ENCODE data around the gene OR14K1.

GRCh38 chr1:247748041-247748440, 9.6 kb downstream of the OR14K1 start, which contains the start of gene OR14A2:
- no peak for TF ChIP-seq AFF4 (CRISPR knock-in tag; IDR thresholded peaks at IDR 0.05)
- TF ChIP-seq USF2 (CRISPR knock-in tag; IDR thresholded peaks at IDR 0.05), result no peak
- no peak for TF ChIP-seq CTCF (IDR thresholded peaks at IDR 0.05 in 2 of 3, conservative IDR thresholded peaks at IDR 0.05 in 1 of 3; ENCODE audit: insufficient read depth in 2 of 3, low read depth in 1 of 3, low read length in 3 of 3)
- TF ChIP-seq CEBPB (tag; IDR thresholded peaks at IDR 0.05), result no peak
- no peak for TF ChIP-seq POLR2AphosphoS5 (IDR thresholded peaks at IDR 0.05; ENCODE audit: control insufficient read depth, insufficient read depth, low read depth, low read length)
- no peak for TF ChIP-seq ZZZ3 (IDR thresholded peaks at IDR 0.05)
- TF ChIP-seq ZNF707 (CRISPR knock-in tag; conservative IDR thresholded peaks at IDR 0.05), result no peak
- no peak for TF ChIP-seq CHD2 (IDR thresholded peaks at IDR 0.05; ENCODE audit: low read depth, low read length)

Measured in K562 (cell line).